T-helper 22 cell (primary cell): Measurements from ENCODE around the gene SPATA24.
"Not testable (repeated sequence)": the region's sequence is repeated elsewhere in the genome, so short reads cannot be mapped to it uniquely, and the experiment has no call there.

Experiments
- DNase-seq: peaks from one replicate; pipeline ENCODE4 v3.0.0-alpha.2; 2020; ENCODE audit warnings: low read depth

The SPATA24 gene

DNA sequence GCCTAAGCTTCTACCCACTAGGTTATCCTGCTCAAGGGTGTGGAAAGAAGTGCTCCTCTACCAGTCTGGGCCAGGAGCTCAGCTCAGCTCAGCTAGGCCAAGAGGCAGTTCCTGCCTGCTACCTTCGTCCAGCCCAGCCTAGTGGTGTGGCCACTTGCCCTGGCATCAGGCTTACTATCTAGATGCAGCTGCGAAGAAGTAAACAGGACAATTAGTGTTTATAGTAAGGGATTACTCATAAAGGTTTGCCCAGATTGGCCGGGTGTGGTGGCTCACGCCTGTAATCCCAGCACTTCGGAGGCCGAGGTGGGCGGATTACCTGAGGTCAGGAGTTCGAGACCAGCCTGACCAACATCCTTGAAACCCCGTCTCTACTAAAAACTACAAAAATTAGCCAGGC is 12.8 kb upstream of the SPATA24 start:
- no peak for DNase-seq

DNA sequence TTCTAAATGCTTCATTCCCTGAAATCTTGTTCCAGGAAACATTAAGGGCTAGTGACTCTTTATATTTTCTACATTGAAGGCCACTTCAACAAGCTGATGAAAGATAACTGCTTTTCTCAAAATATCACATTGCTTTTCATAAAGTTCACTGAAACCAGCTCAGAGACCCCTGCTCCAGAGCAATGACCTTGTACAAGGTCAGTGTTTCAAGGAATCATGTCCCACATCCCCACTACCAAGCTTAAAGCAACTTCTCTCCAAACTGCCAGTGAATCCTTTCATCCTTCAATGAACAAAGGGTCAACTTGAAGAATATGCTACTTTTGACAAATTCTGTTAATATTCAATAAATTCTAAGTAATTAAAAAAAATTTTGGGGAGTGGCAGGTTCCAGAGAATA is 12.0 kb upstream of the SPATA24 start:
- no peak for DNase-seq

DNA sequence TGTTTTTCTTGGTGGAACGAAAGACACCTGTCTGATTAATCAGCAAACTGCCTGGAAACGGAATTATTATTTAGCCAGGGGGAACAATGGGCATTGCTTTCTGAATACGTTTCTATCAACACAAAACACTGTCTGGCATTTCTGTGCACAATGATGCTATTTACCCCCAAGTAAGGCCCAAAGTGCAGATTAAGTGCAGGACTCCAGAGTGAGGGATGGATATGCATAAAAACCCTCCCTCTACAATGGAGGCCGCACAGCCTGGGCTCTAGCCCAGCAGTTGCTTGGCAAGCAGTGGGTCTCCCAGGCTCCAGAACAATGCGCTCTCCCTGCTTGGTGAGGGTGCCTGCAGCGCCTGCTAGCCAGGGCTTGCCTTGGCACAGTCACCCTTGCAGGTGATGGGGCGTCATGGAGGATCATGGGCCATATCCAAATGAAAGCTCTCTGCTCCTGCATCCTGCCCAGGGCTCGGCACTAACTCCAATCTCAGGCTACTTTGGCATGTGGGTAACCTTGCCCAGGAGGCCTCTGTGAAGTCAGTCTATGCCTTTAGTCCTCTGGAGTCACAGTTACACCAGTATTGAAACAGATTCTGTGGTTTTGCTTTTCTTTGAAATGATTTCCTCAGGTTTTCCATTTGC is 11.5 kb upstream of the SPATA24 start:
- no peak for DNase-seq

DNA sequence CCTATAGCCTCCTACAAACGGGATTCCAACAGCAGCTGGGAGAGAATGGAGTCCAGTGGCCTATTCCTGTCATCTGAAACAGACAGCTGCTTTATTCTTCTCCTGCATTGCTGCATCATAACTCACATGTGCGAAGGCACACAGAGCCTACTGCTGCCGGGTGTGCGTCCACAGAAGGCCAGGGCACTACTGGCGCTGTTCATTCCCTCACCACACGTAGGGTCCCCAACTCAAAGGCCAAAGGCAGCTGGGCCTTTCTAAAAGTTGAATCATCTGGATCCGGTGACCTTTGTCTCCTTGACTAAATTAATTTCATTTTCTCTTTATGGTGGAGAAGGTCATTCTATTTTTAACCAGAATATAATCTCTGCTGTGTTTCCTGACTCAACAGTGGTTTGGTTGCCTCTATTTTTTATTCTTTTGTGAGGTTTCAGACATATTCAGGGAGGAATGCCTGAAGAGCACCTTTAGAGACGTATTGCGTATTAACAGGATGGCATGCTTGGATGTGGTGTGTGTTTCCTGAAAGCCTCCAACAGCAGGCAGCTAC is 10.8 kb upstream of the SPATA24 start:
- no peak for DNase-seq

GRCh38 chr5:139413963-139414362 is 10.1 kb upstream of the SPATA24 start:
- DNase-seq = no peak

- DNase-seq = no peak
Measured at GRCh38 chr5:139413153-139413552, 9.3 kb upstream of the SPATA24 start.

- no peak for DNase-seq
Measured at GRCh38 chr5:139410993-139411828, 7.3 kb upstream of the SPATA24 start.

GRCh38 chr5:139410121-139410992 is 6.5 kb upstream of the SPATA24 start:
- DNase-seq = no peak

GRCh38 chr5:139409116-139409515 is 5.2 kb upstream of the SPATA24 start:
- DNase-seq = not testable (repeated sequence)

- no peak for DNase-seq
Measured at GRCh38 chr5:139408191-139408590, 4.3 kb upstream of the SPATA24 start.

GRCh38 chr5:139407517-139407916 is 3.6 kb upstream of the SPATA24 start:
- DNase-seq = no peak

DNA sequence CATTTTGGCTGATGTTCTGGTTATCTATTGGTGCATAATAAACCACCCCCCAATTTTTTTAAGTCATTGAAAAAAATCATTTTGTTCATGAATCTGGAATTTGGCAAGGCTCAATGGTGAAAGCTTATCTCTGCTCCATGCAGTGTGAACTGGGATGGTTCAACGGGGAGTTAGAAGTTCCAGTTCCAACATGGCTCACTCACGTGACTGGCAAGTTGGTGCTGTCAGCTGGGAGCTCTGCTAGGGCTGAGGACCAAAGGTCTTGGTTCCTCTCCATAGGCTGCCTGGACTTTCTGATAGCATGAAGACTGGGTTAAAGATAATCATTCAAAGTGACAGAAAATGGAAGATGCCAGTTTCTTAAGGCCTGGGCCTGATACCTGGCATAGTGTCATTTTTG is 3.1 kb upstream of the SPATA24 start:
- DNase-seq = no peak

DNA sequence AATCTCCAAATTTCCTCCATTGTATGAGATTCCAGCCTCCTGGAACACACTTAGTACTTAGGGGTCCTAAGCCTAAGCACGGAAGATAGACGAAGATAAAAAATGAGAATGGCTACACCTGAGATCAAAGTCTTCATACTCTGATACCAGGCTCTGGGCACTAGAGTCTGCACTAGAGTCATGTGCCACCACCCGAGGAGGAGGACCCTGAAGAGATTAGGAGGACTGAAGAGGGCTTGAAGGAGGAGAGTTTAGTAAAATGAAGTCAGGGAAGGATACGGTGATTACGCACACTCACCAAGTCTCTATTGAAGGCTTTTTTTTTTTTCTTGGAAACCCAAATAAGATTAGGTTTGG is 573 bp upstream of the SPATA24 start:
- DNase-seq = no peak

- no peak for DNase-seq
Measured at GRCh38 chr5:139403418-139403786, 487 bp downstream of the SPATA24 start.

DNA sequence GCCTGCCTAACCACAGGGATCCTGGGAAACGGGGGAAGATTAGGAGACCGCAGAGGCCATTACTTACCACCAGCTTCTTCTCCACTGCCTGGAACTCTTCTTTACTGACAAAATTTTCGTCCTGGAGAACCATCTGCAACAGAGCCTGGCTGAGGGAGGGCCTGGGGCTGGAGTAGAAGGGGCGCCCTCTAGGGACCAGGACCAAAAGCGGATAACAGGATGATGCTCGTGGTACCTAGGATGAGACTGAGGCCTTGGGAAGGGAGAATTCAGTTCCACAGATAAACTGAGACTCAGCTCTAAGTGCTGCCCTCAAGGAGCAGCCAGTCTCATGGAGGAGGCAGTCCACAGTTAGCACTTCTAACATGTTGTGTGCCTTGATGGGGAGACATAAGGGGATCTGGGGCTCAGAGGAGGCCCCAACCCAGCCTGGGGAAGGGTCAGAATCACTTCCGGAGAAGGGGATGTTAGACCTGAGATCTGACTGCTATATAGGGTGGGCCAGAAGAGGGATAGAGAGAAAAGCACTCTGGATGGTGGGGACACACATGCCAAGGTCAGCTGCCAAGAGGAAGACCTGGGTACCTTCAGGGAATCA is 1.2 kb downstream of the SPATA24 start:
- no peak for DNase-seq

- no peak for DNase-seq
Measured at GRCh38 chr5:139401546-139401945, 2.3 kb downstream of the SPATA24 start.

DNA sequence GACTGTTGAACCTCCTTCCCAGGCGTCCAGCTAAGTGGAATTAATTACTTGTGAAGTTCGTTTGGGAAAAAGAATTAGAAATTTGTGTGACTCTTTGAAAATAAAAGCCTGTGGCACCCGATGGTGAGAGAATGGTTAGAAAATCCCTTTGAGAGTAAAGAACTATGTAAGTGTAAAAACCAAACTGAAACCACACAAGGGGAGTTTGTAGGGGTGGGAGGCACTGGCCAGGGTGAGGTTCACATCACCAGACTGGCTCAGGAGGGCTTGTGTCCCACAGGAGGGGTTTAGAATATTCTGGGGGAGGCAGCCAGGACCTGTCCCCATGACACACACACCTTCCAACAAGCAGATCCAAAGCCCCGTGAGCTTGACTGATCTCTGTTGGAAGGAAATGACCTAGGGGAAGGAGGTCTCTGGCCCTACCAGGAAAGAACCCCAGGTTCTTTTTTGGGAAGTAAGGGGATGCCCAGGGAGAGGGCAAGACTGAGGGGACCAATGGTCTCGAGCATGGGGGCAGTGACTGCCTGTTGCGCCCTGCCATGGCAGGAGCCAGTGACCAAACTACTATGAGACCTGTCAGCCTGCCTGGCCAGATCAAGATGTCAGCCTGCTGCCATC is 4.3 kb downstream of the SPATA24 start:
- no peak for DNase-seq

- no peak for DNase-seq
Measured at GRCh38 chr5:139397921-139398320, 6.0 kb downstream of the SPATA24 start.

DNA sequence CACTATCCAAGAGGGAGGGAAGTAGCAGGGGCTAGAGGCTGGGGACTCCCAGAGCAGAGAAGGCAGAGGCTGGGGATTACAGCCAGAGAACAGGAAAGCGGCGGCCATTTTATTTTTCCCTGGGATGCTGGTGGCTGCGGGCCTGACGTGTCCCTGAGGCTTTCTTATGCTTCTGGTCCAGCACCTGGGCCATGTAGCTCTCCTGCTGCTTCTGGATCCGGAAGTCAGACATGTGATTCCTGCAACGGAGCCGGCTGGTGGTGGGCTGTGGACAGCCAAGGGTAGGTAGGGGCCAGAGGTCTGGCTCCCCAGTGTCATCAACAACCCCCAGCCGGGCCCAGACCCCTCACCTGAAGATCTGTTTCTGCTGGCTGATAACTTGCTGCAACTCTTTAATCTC is 7.2 kb downstream of the SPATA24 start:
- DNase-seq = no peak

GRCh38 chr5:139395844-139396640 is 7.8 kb downstream of the SPATA24 start:
- DNase-seq = no peak
